Measurements from ENCODE around the gene SPATA46. TPM values are rescaled to one million over a fixed set of nuclear protein-coding genes. Genes with fewer than 3 reads are reported as not detected.

SPATA46 gene
- total RNA-seq, 1 donor from 2014 or later = not detected

DNA sequence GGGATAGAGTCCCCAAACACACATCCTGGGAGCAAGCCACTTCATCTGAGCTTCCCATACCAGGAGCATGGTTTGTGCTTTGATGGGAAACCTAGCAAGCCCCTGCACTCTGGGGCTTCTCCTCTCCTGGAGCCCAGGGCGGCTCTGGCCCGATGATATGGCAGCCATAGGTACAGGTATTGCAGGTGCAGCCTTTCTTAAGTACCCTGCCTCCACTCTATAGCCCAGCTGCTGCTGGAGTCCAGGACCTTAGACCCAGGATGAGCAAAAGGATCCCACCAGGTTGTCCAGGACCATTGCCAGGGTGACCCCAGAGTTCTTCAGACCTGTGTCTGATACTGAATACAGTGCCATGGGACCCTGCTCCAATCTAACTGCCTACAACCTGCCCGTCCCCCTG is 9.0 kb upstream of the SPATA46 start:
- no peak for DNase-seq (ENCODE audit: low read depth, low spot score)
- Mint-ChIP-seq H3K9me3 (no peaks in the 10 kb centered on the region), H3K4me1 (peaks cover 27% of the 10 kb centered on the region), H3K27ac (ENCODE audit: unreplicated experiment) (no peak overlapping the region), H3K36me3 (ENCODE audit: low read depth) (no peaks in the 10 kb centered on the region), H3K27me3 (ENCODE audit: low read depth) (no peaks in the 10 kb centered on the region), H3K4me3 (no peak overlapping the region)
- TF ChIP-seq, protein P1, sequence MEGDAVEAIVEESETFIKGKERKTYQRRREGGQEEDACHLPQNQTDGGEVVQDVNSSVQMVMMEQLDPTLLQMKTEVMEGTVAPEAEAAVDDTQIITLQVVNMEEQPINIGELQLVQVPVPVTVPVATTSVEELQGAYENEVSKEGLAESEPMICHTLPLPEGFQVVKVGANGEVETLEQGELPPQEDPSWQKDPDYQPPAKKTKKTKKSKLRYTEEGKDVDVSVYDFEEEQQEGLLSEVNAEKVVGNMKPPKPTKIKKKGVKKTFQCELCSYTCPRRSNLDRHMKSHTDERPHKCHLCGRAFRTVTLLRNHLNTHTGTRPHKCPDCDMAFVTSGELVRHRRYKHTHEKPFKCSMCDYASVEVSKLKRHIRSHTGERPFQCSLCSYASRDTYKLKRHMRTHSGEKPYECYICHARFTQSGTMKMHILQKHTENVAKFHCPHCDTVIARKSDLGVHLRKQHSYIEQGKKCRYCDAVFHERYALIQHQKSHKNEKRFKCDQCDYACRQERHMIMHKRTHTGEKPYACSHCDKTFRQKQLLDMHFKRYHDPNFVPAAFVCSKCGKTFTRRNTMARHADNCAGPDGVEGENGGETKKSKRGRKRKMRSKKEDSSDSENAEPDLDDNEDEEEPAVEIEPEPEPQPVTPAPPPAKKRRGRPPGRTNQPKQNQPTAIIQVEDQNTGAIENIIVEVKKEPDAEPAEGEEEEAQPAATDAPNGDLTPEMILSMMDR (conservative IDR thresholded peaks at IDR 0.05) = no peak

DNA sequence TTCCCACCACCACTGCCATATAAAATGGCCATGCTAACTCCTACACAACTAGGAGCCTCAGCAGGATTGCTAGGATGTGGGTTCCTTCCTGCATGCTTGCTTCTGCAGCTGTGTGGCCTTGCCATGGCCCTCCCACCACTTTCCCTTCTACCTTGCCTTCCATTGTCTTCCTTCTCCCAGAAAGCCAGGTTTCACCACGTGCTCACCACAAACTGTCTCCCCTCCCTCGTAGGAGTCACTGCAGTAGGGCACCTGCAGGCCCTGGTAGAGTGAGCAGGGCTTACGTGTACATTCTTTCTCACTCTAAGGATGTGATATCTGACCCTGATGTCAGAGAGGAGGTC is 8.6 kb upstream of the SPATA46 start:
- Mint-ChIP-seq H3K27ac (ENCODE audit: unreplicated experiment) (no peak overlapping the region), H3K9me3 (no peaks in the 10 kb centered on the region), H3K4me3 (no peak overlapping the region), H3K27me3 (ENCODE audit: low read depth) (no peaks in the 10 kb centered on the region), H3K36me3 (ENCODE audit: low read depth) (no peaks in the 10 kb centered on the region), H3K4me1 (peaks cover 27% of the 10 kb centered on the region)
- TF ChIP-seq, protein P1 (conservative IDR thresholded peaks at IDR 0.05) = no peak
- DNase-seq (ENCODE audit: low read depth, low spot score) = no peak

DNA sequence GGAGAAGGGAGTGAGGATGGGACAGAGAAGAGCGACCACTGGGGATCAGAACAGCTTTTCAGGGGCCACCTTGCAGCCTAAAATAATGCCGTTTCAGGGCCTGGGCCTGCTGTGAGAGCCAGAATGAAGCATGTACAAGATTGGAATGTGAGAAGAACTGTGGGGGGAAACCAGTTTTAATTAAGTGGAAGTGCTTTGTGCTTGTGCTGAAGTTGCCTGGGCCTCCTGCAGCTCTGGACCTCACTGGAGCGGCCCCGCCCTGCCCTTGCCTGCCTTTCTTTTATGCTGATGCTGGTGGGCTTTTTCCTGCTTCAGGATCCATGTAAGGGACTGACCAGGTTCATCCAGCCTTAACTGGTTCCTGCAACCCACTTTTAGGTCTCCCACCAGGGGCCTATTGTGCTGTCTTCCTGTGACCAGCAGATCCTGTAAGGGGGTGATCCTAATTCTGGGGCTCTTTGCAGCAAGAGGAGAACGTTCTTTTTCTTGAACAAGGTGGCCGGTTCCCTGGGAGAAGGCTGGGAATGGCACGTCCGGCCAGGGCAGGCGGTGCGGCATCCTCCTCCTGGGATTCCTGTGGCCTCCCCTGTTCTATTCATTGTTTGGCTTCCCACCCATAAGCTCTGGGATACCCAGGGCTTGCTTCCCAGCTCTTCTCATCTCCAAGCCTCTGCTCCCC is 8.1 kb upstream of the SPATA46 start:
- DNase-seq (ENCODE audit: low read depth, low spot score) = no peak
- peak overlapping the region; percentile 67 for H3K27ac Mint-ChIP-seq (ENCODE audit: unreplicated experiment)
- H3K9me3 Mint-ChIP-seq = no peaks in the 10 kb centered on the region
- no peak overlapping the region for H3K4me3 Mint-ChIP-seq
- no peaks in the 10 kb centered on the region for H3K36me3 Mint-ChIP-seq (ENCODE audit: low read depth)
- H3K27me3 Mint-ChIP-seq (ENCODE audit: low read depth) = no peaks in the 10 kb centered on the region
- TF ChIP-seq, protein P1 (conservative IDR thresholded peaks at IDR 0.05) = no peak
- H3K4me1 Mint-ChIP-seq = peaks cover 27% of the 10 kb centered on the region

DNA sequence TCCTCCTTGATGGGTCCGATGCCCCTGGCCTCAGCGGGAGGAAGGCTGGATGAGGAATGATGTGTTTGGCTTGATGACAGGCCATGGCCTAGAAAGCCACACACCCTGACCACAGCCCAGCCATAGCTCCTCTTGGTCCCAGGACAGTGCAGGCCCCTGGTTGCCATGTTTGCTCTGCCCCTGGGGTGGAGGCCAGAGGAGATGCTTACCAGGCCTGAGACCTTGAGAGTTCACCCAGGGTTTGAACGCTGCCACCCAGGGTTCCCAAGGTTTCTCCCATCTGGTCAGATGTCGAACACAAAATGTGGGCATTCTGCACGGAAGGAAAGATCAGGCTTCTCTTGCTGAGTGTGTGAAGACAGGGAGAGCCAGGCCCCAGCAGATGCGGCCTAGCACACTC is 7.5 kb upstream of the SPATA46 start:
- TF ChIP-seq, protein P1 (conservative IDR thresholded peaks at IDR 0.05) = no peak
- Mint-ChIP-seq H3K27ac (ENCODE audit: unreplicated experiment) (peak overlapping the region; percentile 67), H3K4me3 (no peak overlapping the region), H3K36me3 (ENCODE audit: low read depth) (no peaks in the 10 kb centered on the region), H3K4me1 (peaks cover 22% of the 10 kb centered on the region), H3K9me3 (no peaks in the 10 kb centered on the region), H3K27me3 (ENCODE audit: low read depth) (no peaks in the 10 kb centered on the region)
- no peak for DNase-seq (ENCODE audit: low read depth, low spot score)

DNA sequence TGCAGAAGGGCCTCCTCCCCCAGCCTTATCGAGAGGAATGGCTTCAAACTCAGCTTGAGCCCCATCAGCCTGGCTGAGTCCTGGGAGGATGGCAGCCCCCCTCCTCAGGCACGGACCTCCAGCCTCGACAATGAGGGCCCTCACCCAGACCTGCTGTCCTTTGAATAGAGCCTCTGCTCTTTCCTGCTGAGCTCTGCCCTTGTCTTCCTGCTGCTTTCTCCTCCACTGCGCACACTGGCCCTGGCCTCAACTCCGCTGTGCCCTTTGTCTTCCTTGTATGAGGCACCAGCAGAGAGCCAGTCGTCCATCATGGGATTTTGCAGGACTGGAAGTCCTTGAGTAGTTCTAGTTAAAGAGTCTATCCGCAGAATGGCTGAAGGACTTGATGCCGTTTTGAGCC is 6.9 kb upstream of the SPATA46 start:
- Mint-ChIP-seq H3K27ac (ENCODE audit: unreplicated experiment) (no peak overlapping the region), H3K27me3 (ENCODE audit: low read depth) (no peaks in the 10 kb centered on the region)

More for the DNA sequence above, 6.9 kb upstream of the SPATA46 start:
- Mint-ChIP-seq H3K4me1 (peaks cover 16% of the 10 kb centered on the region), H3K9me3 (no peaks in the 10 kb centered on the region), H3K4me3 (no peak overlapping the region), H3K36me3 (ENCODE audit: low read depth) (no peaks in the 10 kb centered on the region)
- no peak for DNase-seq (ENCODE audit: low read depth, low spot score)
- TF ChIP-seq, protein P1 (conservative IDR thresholded peaks at IDR 0.05) = no peak

All from neural crest cell (in vitro differentiated cells).